Small intestine (tissue), 7 donors: ENCODE measurements around the gene MEG3. TPM values are rescaled to one million over a fixed set of nuclear protein-coding genes. Genes with fewer than 3 reads are reported as not detected.

Experiments used
- DNase-seq, 2 donors: peaks; one replicate each; pipeline versions ENCODE4 v3.0.0 to v3.0.0-alpha.2; 2013
- FAIRE-seq: peaks from 2 replicates; lab custom pipeline; 2012; peaks lifted over from hg19 to GRCh38; lab: Jason Lieb, UNC
- H3K27ac ChIP-seq, 3 donors: one replicate each; pipeline ENCODE4 v1.5.1; 2013; ENCODE audit warnings: low read length in 2 of 3, mild to moderate bottlenecking in 2 of 3, control low read depth in 1 of 3, inconsistent platforms in 1 of 3, low read depth in 1 of 3, moderate library complexity in 1 of 3
- H3K27me3 ChIP-seq, 3 donors: one replicate each; pipeline ENCODE4 v1.6.1; 2013; ENCODE audit warnings: low read length in 3 of 3, inconsistent platforms in 1 of 3; ENCODE audit not compliant: control insufficient read depth in 3 of 3, insufficient read depth in 3 of 3
- H3K36me3 ChIP-seq, 3 donors: one replicate each; pipeline ENCODE4 v1.6.1; 2013; ENCODE audit warnings: low read length in 3 of 3, inconsistent platforms in 1 of 3, low read depth in 1 of 3, mild to moderate bottlenecking in 1 of 3, moderate library complexity in 1 of 3; ENCODE audit not compliant: control insufficient read depth in 3 of 3, insufficient read depth in 2 of 3
- H3K4me1 ChIP-seq, 3 donors: one replicate each; pipeline ENCODE4 v1.6.1; 2013; ENCODE audit warnings: low read length in 2 of 3, inconsistent platforms in 1 of 3, low read depth in 1 of 3, mild to moderate bottlenecking in 1 of 3, moderate library complexity in 1 of 3; ENCODE audit not compliant: control insufficient read depth in 3 of 3, insufficient read depth in 2 of 3
- H3K4me3 ChIP-seq, 3 donors: one replicate each; pipeline ENCODE4 v1.5.1; 2013; ENCODE audit warnings: low read length in 3 of 3, control low read depth in 1 of 3, inconsistent platforms in 1 of 3, low read depth in 1 of 3, mild to moderate bottlenecking in 1 of 3, moderate library complexity in 1 of 3
- H3K9me3 ChIP-seq, 2 donors: one replicate each; pipeline ENCODE4 v1.6.1; 2013; ENCODE audit warnings: low read depth in 1 of 2, low read length in 1 of 2; ENCODE audit not compliant: control insufficient read depth in 2 of 2, insufficient read depth in 1 of 2
- WGBS, 3 donors: extraction: QIAGEN DNeasy Blood & Tissue Kit; methylation state at CpG; one replicate each; pipeline ENCODE4 v1.1.7; 2013; 5-methylcytosine and 5-hydroxymethylcytosine counted together
- polyA plus RNA-seq, 4 donors: library from polyadenylated mRNA; stranded (reverse) in 3 of 4; unstranded in 1 of 4; fragments of 200-250 nt in 3 of 4; fragments of 120-200 nt in 1 of 4; gene quantifications; one replicate each; pipeline versions ENCODE4 v1.2.1 to v1.2.3, GENCODE V29; 2013
- donor health status: healthy with polysubstance abuse.
- donor health status: control.
- donor health status: control.
- donor health status: Bipolar disorder and iron deficiency.
- donor health status: healthy.

The MEG3 gene
- polyA plus RNA-seq, 4 donors = 5.1 to 86.5 (median 14.6) TPM

DNA sequence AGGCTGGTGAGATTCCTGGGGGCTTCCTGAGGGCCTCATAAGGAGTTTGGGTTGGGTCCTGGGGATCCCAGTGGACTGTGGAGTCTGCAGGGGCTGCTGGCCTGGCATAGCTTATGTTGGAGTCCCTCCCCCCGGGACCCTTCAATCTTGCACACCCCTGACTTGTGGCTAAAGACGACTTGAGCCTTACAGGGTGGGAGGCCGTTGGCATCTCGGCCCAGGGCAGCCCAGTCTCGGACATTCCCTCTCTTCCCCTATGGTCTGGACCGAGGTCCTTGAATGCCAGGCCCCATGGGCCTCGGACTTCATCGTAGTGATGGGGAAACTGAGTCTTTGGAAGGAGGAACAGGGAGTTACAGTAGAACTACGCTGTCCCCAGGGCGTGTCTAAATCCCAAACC lies 65.1 kb downstream of the MEG3 start:
- Histone ChIP-seq H3K9me3 (no peaks in the 10 kb centered on the region), H3K27ac (no peak overlapping the region), H3K36me3 (peaks cover 0 to 13% (median 0%) of the 10 kb centered on the region in 3 donors), H3K4me3 (no peak overlapping the region), H3K27me3 (peaks cover 0 to 3% (median 0%) of the 10 kb centered on the region in 3 donors), H3K4me1 (no peaks in the 10 kb centered on the region)
- 77 to 80% (median 80%) methylated on average over 9 to 10 of the region's 10 CpGs for WGBS, 3 donors
- FAIRE-seq (no peak), DNase-seq (no peak)

DNA sequence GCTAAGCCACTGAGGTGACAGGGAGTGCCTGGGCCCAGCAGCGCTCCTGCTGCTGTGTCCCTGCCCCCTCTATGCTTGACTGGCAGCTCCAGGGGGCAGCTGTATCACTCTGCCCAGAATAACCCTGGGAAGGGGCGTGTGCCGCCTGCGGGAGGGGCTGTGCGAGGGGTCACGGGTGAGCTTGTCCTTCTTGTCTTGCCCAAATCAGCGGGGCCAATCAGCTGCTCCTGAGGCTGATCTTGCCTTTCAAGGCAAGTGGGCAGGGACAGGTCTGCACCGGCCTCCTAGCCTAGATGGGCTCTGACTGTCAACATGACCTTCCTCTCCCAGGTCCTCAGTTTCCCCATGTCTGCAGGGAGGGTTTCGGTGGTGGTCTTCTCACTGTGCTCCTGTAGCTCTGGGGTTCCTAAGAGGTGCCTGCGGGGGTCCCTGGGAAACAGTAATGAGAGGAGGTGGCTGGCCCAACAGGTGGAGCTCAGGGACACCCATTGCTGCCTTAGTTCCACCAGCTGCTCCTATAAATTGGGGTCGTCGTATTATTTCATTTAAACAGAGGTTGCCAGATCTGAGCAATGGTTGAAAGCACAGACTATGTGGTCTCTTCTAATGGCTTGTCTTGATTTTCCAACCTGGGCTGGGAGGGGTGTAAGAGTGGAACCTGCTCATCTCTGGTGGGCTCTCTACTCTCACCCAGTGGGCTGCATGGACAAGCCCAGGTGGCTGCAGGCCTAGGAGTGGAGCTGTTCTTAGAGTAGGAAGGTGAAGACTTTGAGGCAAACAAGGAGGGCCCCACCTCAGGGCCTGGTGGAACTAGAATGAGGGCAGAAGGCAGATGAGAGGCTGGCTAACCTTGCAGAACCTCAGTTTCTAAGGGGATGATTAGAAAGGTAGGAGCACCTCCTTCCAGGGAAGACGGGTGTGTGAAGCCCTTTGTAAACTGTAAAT lies 65.9 kb downstream of the MEG3 start:
- no peak for DNase-seq
- WGBS, 3 donors = 73 to 91% (median 78%) methylated on average over 13 of the region's 13 CpGs
- FAIRE-seq = no peak

GRCh38 chr14:100892496-100893227 lies 66.7 kb downstream of the MEG3 start:
- peaks cover 0 to 13% (median 0%) of the 10 kb centered on the region in 3 donors for H3K36me3 ChIP-seq
- no peak overlapping the region for H3K27ac ChIP-seq
- no peaks in the 10 kb centered on the region for H3K9me3 ChIP-seq
- WGBS, 3 donors = 72 to 85% (median 76%) methylated on average over 17 of the region's 17 CpGs
- FAIRE-seq (no peak), DNase-seq (no peak)
- no peaks in the 10 kb centered on the region for H3K4me1 ChIP-seq
- H3K27me3 ChIP-seq = peaks cover 0 to 3% (median 2%) of the 10 kb centered on the region in 3 donors
- no peak overlapping the region for H3K4me3 ChIP-seq

More for the DNA sequence above, 65.9 kb downstream of the MEG3 start:
- peaks cover 0 to 3% (median 0%) of the 10 kb centered on the region in 3 donors for H3K27me3 ChIP-seq
- H3K4me3 ChIP-seq = no peak overlapping the region
- H3K4me1 ChIP-seq = no peaks in the 10 kb centered on the region
- H3K36me3 ChIP-seq = peaks cover 0 to 13% (median 0%) of the 10 kb centered on the region in 3 donors
- no peaks in the 10 kb centered on the region for H3K9me3 ChIP-seq
- H3K27ac ChIP-seq = no peak overlapping the region

DNA sequence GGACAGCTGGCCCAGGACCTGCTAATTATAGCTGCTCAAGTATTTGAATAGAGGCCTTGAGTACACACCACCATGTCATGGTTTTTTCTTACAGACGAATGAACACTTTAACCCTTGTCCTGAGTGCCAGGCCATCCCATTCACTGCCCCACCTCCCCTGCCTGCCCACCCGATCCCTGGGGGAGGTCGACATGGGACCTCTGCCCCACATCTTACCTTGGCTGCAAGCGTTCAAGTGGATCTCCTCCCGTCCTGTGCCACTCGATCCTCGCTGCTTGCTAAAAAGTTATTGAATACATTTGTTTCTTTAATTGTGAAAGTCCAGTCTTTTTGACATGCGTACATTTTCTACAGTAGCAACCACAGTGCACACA lies 67.3 kb downstream of the MEG3 start:
- Histone ChIP-seq H3K4me1 (no peaks in the 10 kb centered on the region), H3K36me3 (peaks cover 0 to 13% (median 0%) of the 10 kb centered on the region in 3 donors), H3K27ac (no peak overlapping the region), H3K27me3 (peaks cover 0 to 4% (median 2%) of the 10 kb centered on the region in 3 donors), H3K9me3 (no peaks in the 10 kb centered on the region), H3K4me3 (no peak overlapping the region)
- FAIRE-seq (no peak), DNase-seq (no peak)
- 65 to 76% (median 69%) methylated on average over 8 of the region's 8 CpGs for WGBS, 3 donors

DNA sequence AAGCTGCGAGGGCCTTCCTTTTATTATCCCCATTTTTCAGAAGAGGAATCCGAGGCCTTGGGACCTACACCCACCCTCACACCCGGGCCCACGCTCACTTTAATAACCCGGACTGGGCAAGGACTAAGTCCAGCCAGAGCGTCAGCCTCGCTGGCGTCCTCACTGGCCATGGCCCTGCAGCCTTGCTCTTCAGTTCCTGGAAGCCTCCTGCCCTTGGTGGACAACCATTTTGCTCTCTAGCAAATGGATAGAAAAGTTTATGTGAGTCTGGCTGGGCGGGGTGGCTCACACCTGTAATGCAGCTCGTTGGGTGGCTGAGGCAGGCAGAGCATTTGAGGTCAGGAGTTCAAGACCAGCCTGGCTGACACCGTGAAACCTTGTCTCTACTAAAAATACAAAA lies 67.8 kb downstream of the MEG3 start:
- Histone ChIP-seq H3K27me3 (peaks cover 0 to 9% (median 2%) of the 10 kb centered on the region in 3 donors), H3K4me3 (no peak overlapping the region), H3K4me1 (no peaks in the 10 kb centered on the region), H3K9me3 (no peaks in the 10 kb centered on the region), H3K27ac (no peak overlapping the region), H3K36me3 (peaks cover 0 to 13% (median 0%) of the 10 kb centered on the region in 3 donors)
- WGBS, 3 donors = 61 to 82% (median 65%) methylated on average over 11 of the region's 11 CpGs
- DNase-seq (no peak), FAIRE-seq (no peak)

- no peak for FAIRE-seq
- DNase-seq = no peak
Observed at GRCh38 chr14:100894416-100894815, 68.5 kb downstream of the MEG3 start.

GRCh38 chr14:100895411-100895810 lies 69.5 kb downstream of the MEG3 start:
- H3K4me3 ChIP-seq = no peak overlapping the region
- no peak overlapping the region for H3K27ac ChIP-seq
- H3K36me3 ChIP-seq = peaks cover 0 to 13% (median 0%) of the 10 kb centered on the region in 3 donors
- H3K27me3 ChIP-seq = peaks cover 0 to 15% (median 2%) of the 10 kb centered on the region in 3 donors
- FAIRE-seq (no peak), DNase-seq (no peak)
- H3K4me1 ChIP-seq = peaks cover 0 to 4% (median 0%) of the 10 kb centered on the region in 3 donors
- WGBS, 3 donors = 85 to 89% (median 85%) methylated on average over 6 of the region's 6 CpGs
- H3K9me3 ChIP-seq = no peaks in the 10 kb centered on the region

More at GRCh38 chr14:100894416-100894815, 68.5 kb downstream of the MEG3 start:
- peaks cover 0 to 11% (median 2%) of the 10 kb centered on the region in 3 donors for H3K27me3 ChIP-seq
- peaks cover 0 to 16% (median 0%) of the 10 kb centered on the region in 3 donors for H3K36me3 ChIP-seq
- no peak overlapping the region for H3K4me3 ChIP-seq
- 91 to 92% (median 91%) methylated on average over 6 of the region's 6 CpGs for WGBS, 3 donors
- no peaks in the 10 kb centered on the region for H3K4me1 ChIP-seq
- no peak overlapping the region for H3K27ac ChIP-seq
- no peaks in the 10 kb centered on the region for H3K9me3 ChIP-seq
